GM10248 (cell line): ENCODE measurements around the gene ZG16.

Source experiments
- CTCF ChIA-PET: fragments of 300-600 bp; sonication (Branson Sonifier 250); formaldehyde crosslinking; extraction: SDS; loops from one replicate; lab custom pipeline; 2021; ENCODE audit warnings: antibody characterized with exemption; lab: Yijun Ruan, JAX
- POLR2A ChIA-PET: fragments of 350-650 bp; sonication (Branson Sonifier 250); formaldehyde crosslinking; extraction: SDS; loops from one replicate; lab custom pipeline; 2020; ENCODE audit warnings: antibody characterized with exemption; lab: Yijun Ruan, JAX
- DNase-seq: peaks from one replicate; pipeline ENCODE4 v3.0.0; 2012; ENCODE audit errors: extremely low spot score
- CTCF ChIP-seq: IDR thresholded peaks from 2 replicates; pipeline ENCODE4 v1.5.1; 2012; ENCODE audit warnings: mild to moderate bottlenecking, low read depth; ENCODE audit errors: extremely low read depth, missing control alignments, control extremely low read depth

Gene ZG16

GRCh38 chr16:29794231-29794710 lies 16.2 kb downstream of the ZG16 start:
- TF ChIP-seq CTCF = no peak
- no peak for DNase-seq
- ChIA-PET CTCF (interaction anchor here (1.3 to 2.0 kb wide), 3 partner anchors 21 to 103 kb away, joined by 3 to 6 read pairs (median 4); partner anchors contain the start of gene PAGR1), POLR2A (interaction anchor here (0.7 kb wide), 1 partner anchor 865 kb away, joined by 3 read pairs; no protein-coding TSS in a partner anchor)

- DNase-seq = no peak
- ChIA-PET POLR2A (interaction anchor here (0.6 to 0.7 kb wide), 3 partner anchors 12 to 826 kb away, joined by 3 to 6 read pairs (median 3); partner anchors contain the start of gene KIF22), CTCF (interaction anchor here (2.0 to 4.3 kb wide), 3 partner anchors 11 to 45 kb away, joined by 5 to 41 read pairs (median 15); partner anchors contain the start of gene KIF22)
- no peak for TF ChIP-seq CTCF
These were observed 24.4 kb downstream of the ZG16 start for GRCh38 chr16:29802416-29802935.

- POLR2A ChIA-PET = interaction anchor here (0.7 kb wide), 1 partner anchor 117 kb away, joined by 3 read pairs; no protein-coding TSS in a partner anchor
- DNase-seq = no peak
- TF ChIP-seq CTCF = no peak
- CTCF ChIA-PET = interaction anchor here (0.6 to 4.3 kb wide), 6 partner anchors 13 to 256 kb away, joined by 3 to 41 read pairs (median 8); partner anchors contain the start of genes KIF22 and PAGR1
These were observed 26.0 kb downstream of the ZG16 start for GRCh38 chr16:29804020-29804419.

- ChIA-PET CTCF (interaction anchor here (1.0 to 4.3 kb wide), 4 partner anchors 12 to 44 kb away, joined by 3 to 41 read pairs (median 8); partner anchors contain the start of genes KIF22 and PAGR1), POLR2A (interaction anchor here (0.7 kb wide), 1 partner anchor 117 kb away, joined by 3 read pairs; no protein-coding TSS in a partner anchor)
- TF ChIP-seq CTCF = no peak
- no peak for DNase-seq
These were observed 26.6 kb downstream of the ZG16 start for GRCh38 chr16:29804455-29805231.

- ChIA-PET POLR2A (no interaction called here), CTCF (interaction anchor here (1.1 to 4.3 kb wide), 4 partner anchors 11 to 20 kb away, joined by 3 to 41 read pairs (median 26); partner anchors contain the start of genes KIF22 and PAGR1)
- DNase-seq = peak; percentile 94
- no peak for TF ChIP-seq CTCF
These were observed 27.4 kb downstream of the ZG16 start for GRCh38 chr16:29805232-29806098.
